ENCODE results near the gene CRY2.

CRY2 gene

DNA sequence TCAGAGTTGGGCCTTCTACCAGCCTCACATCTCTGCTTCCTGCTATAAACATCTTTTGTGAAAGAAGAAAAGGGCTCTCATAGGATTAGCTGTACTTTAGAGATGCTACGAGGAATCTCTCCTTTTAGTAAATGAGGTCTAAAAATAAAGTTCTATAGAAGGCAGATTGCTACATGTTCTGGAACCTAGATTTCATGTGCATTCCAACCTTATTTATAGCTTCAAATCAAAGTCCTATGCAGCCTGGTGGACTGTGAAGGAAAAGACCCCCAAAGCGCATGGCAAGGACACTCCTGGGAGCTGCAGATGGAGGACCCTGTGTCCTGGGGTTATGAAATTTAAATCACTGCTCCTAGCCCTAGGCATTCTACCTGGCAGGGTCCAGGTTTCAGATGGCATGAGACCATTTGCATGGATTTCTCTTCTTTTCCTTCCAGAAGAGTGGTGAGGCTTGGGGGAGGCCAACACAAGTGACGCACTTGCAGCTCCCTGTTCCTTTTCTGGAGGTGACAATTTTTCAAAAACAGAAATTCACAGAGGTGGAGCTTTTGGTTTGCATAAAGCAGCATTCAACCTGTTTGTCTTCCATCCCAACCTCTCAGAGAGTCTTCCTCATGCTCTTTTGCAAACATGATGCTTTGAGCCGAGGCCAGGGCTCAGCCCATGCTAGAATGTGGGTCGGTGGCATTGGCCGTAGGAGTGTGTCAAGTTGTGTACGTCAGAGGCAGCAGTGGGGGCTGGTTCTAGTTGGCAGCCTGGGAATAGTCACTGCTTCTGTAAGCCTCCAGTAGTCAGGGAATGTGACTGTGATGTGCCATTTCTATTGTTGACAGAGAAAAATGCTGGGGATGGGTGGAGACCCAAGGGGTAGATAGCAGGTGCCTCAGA is 6.3 kb downstream of the CRY2 start:
- no peak overlapping the region for H3K9ac ChIP-seq (ENCODE audit: low read length)
- no peak overlapping the region for H3K4me3 ChIP-seq (ENCODE audit: low read length)
- no peak overlapping the region for H3K27ac ChIP-seq (ENCODE audit: low read length)
- peaks cover 35% of the 10 kb centered on the region for H3K4me1 ChIP-seq (ENCODE audit: control insufficient read depth, low read depth, low read length)
- no peaks in the 10 kb centered on the region for H3K36me3 ChIP-seq (ENCODE audit: control insufficient read depth, low read depth, low read length)
- peaks cover 4% of the 10 kb centered on the region for H3K27me3 ChIP-seq (ENCODE audit: control insufficient read depth, insufficient read depth, low read length)
- H3K9me3 ChIP-seq (ENCODE audit: control insufficient read depth, low read depth, low read length) = no peaks in the 10 kb centered on the region

DNA sequence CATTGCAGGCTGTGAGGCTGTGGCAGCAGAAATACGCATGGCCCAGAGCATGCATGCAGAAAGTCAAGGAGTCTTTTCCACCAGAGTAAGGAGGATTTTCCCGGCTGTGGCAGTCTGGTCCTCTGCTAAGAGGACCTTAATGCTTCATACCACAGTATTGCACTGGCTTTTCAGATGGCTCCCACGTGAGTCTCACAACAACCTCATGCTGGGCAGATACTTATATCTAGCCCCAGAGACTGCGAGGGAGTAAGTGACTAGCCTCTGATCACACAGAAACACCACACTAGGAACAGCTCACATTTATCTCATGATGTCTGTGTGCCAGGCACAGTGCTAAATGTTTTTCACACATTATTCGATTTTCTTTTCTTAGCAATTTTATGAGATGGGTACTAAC is 8.0 kb downstream of the CRY2 start:
- no peak overlapping the region for H3K4me3 ChIP-seq (ENCODE audit: low read length)
- no peaks in the 10 kb centered on the region for H3K36me3 ChIP-seq (ENCODE audit: control insufficient read depth, low read depth, low read length)
- H3K27ac ChIP-seq (ENCODE audit: low read length) = no peak overlapping the region
- no peaks in the 10 kb centered on the region for H3K9me3 ChIP-seq (ENCODE audit: control insufficient read depth, low read depth, low read length)
- no peaks in the 10 kb centered on the region for H3K27me3 ChIP-seq (ENCODE audit: control insufficient read depth, insufficient read depth, low read length)
- H3K9ac ChIP-seq (ENCODE audit: low read length) = no peak overlapping the region
- peaks cover 42% of the 10 kb centered on the region for H3K4me1 ChIP-seq (ENCODE audit: control insufficient read depth, low read depth, low read length)

DNA sequence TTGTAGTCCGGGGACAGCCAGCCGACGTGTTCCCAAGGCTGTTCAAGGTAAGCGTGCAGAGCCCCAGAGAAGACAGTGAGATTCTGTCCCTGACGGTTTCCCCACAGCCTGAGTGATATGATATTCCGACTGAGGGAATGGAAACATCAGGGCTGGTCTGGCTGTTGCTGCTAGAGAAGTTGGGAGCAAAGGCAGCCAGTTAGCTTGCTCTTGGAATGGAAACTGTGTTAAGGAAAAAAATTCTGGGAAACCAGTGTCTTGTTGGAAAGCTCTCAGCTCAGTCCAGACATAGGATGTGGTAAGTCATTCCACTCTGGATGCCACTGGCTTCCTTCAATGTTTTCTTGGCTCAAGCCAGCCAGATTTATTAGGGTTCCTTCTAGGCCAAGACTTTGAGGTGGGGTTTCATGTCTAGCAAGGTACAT is 8.8 kb downstream of the CRY2 start:
- H3K36me3 ChIP-seq (ENCODE audit: control insufficient read depth, low read depth, low read length) = no peaks in the 10 kb centered on the region
- H3K9me3 ChIP-seq (ENCODE audit: control insufficient read depth, low read depth, low read length) = no peaks in the 10 kb centered on the region

DNA sequence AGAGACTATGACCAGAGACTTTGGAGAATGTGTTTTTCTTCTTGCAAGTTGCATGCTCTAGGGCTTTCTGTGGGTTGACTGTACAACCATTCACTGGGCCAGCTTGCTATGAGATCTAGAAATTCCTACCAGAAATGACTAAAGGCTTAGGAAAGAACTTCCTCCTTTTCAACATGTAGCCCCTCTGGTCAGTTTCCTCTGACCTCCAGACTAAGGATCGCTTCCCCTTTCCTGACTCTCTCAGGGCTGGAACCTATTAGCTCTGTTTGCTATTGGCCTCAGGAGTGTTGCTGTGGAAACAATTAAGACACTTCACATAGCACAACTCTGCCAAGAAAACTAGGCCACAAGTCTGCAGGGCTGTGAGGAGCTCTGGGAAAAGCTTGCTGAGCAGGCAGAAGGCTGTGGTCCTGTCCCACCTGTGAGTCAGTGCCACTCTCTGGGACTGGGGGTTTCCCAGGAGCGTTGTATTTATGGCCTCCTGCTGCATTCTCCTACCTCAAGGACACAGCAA is 10.7 kb downstream of the CRY2 start:
- no peak overlapping the region for H3K27ac ChIP-seq (ENCODE audit: low read length)
- no peak overlapping the region for H3K9ac ChIP-seq (ENCODE audit: low read length)
- H3K36me3 ChIP-seq (ENCODE audit: control insufficient read depth, low read depth, low read length) = peaks cover 13% of the 10 kb centered on the region
- H3K27me3 ChIP-seq (ENCODE audit: control insufficient read depth, insufficient read depth, low read length) = no peaks in the 10 kb centered on the region
- no peak overlapping the region for H3K4me3 ChIP-seq (ENCODE audit: low read length)
- no peaks in the 10 kb centered on the region for H3K9me3 ChIP-seq (ENCODE audit: control insufficient read depth, low read depth, low read length)
- peaks cover 33% of the 10 kb centered on the region for H3K4me1 ChIP-seq (ENCODE audit: control insufficient read depth, low read depth, low read length)

More for the DNA sequence above, 8.8 kb downstream of the CRY2 start:
- Histone ChIP-seq H3K27me3 (ENCODE audit: control insufficient read depth, insufficient read depth, low read length) (no peaks in the 10 kb centered on the region), H3K9ac (ENCODE audit: low read length) (no peak overlapping the region), H3K4me1 (ENCODE audit: control insufficient read depth, low read depth, low read length) (peaks cover 42% of the 10 kb centered on the region), H3K27ac (ENCODE audit: low read length) (no peak overlapping the region), H3K4me3 (ENCODE audit: low read length) (no peak overlapping the region)

DNA sequence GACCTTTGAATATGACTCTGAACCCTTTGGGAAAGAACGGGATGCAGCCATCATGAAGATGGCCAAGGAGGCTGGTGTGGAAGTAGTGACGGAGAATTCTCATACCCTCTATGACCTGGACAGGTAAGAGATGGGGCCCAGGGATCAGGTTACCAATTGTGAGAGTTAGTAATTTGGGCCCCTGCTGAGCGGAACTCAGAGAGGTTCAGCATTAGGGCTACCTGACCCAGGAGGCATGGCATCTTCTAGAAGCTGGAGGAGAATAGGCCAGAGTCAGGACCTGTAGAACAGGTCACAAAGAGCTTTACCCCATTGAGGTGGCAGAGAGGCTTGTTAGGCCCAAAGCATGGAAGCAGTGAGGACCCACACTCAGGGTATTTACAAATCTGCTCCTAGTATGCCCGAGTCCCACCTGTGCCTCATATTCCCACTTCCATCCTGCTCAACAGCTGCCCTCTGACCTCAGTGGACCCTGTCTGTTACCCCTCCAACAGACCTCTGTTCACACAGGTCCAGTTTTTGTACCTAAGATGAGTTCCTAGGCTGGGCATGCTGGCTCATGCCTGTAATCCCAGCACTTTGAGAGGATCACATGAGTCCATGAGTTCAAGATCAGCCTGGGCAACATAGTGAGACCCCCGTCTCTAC is 11.6 kb downstream of the CRY2 start:
- no peaks in the 10 kb centered on the region for H3K27me3 ChIP-seq (ENCODE audit: control insufficient read depth, insufficient read depth, low read length)
- peaks cover 15% of the 10 kb centered on the region for H3K36me3 ChIP-seq (ENCODE audit: control insufficient read depth, low read depth, low read length)
- H3K4me3 ChIP-seq (ENCODE audit: low read length) = no peak overlapping the region
- H3K27ac ChIP-seq (ENCODE audit: low read length) = no peak overlapping the region
- H3K4me1 ChIP-seq (ENCODE audit: control insufficient read depth, low read depth, low read length) = peaks cover 29% of the 10 kb centered on the region
- H3K9ac ChIP-seq (ENCODE audit: low read length) = no peak overlapping the region
- no peaks in the 10 kb centered on the region for H3K9me3 ChIP-seq (ENCODE audit: control insufficient read depth, low read depth, low read length)

DNA sequence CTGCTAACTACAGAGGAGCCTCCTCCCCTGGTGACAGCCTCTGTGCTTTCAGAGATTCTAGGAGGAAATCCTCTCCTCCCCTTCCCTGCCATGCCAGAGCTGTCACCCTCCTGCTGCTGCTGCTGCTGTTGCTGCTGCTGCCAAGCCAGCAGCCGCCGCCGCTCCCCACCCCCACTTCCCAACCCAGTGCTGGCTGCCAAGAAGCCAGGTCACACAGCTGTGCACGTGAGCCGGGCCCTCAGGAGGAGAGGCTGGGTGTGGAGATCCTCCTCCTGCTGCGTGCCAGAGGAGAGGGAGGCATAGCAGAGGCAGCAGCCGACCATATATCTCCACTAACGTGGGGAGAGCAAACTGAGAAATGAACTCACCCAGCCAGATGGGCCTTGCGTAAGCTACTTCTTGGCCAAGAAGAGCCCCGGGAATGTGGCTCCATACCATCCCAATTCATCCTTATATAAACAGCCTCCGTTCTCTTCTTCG is 12.4 kb downstream of the CRY2 start:
- no peaks in the 10 kb centered on the region for H3K27me3 ChIP-seq (ENCODE audit: control insufficient read depth, insufficient read depth, low read length)
- H3K9me3 ChIP-seq (ENCODE audit: control insufficient read depth, low read depth, low read length) = no peaks in the 10 kb centered on the region
- no peak overlapping the region for H3K4me3 ChIP-seq (ENCODE audit: low read length)
- H3K36me3 ChIP-seq (ENCODE audit: control insufficient read depth, low read depth, low read length) = peaks cover 15% of the 10 kb centered on the region
- H3K27ac ChIP-seq (ENCODE audit: low read length) = no peak overlapping the region
- no peak overlapping the region for H3K9ac ChIP-seq (ENCODE audit: low read length)
- peaks cover 27% of the 10 kb centered on the region for H3K4me1 ChIP-seq (ENCODE audit: control insufficient read depth, low read depth, low read length)

DNA sequence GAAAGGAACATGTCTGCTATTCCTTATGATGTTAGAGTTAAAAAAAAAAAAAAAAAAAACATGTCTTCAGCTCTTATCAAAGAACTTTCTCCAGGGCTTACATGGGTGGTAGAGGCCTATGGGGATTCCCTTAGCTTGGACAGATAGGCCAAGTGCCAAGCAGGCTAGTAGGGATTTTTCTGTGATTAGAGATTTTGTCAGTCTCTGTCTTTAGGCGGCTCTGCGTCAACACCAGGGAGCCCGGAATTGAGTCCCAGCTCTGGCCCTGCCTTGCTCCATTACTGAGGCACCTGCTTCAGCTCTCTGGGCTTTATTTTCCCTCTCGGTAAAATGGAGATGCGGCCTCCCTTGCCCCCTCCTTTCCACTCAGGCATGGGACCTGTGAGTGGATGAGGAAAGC is 13.1 kb downstream of the CRY2 start:
- Histone ChIP-seq H3K4me3 (ENCODE audit: low read length) (no peak overlapping the region), H3K27ac (ENCODE audit: low read length) (no peak overlapping the region), H3K9ac (ENCODE audit: low read length) (no peak overlapping the region), H3K9me3 (ENCODE audit: control insufficient read depth, low read depth, low read length) (no peaks in the 10 kb centered on the region), H3K27me3 (ENCODE audit: control insufficient read depth, insufficient read depth, low read length) (no peaks in the 10 kb centered on the region), H3K36me3 (ENCODE audit: control insufficient read depth, low read depth, low read length) (peaks cover 15% of the 10 kb centered on the region), H3K4me1 (ENCODE audit: control insufficient read depth, low read depth, low read length) (peaks cover 20% of the 10 kb centered on the region)

DNA sequence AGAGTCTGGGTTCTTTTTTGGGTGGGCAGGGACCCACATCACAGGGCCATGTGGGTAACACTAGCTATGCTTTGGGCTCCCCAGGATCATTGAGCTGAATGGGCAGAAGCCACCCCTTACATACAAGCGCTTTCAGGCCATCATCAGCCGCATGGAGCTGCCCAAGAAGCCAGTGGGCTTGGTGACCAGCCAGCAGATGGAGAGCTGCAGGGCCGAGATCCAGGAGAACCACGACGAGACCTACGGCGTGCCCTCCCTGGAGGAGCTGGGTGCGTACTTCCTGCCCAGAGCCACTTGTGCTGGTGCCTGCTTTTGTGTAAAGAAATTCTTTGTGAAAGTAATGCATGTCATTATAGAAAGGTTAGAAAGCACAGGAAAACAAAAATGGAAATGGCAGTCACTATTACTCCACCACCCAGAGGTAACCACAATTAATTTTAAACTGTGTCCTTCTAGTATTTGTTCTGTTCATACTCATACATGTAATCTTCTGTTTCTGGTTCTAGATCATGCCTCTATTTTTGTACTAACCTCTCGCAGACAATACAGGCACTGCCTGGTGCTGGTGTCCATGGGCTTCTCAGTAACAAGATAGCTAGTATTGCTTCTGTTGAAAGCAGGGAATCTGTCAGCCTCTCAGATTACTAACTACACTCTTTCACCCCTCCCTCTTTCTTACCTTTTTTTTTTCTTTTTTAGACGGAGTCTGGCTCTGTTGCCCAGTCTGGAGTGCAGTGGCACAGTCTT is 13.7 kb downstream of the CRY2 start:
- no peaks in the 10 kb centered on the region for H3K9me3 ChIP-seq (ENCODE audit: control insufficient read depth, low read depth, low read length)
- no peak overlapping the region for H3K27ac ChIP-seq (ENCODE audit: low read length)
- peaks cover 15% of the 10 kb centered on the region for H3K36me3 ChIP-seq (ENCODE audit: control insufficient read depth, low read depth, low read length)
- H3K4me1 ChIP-seq (ENCODE audit: control insufficient read depth, low read depth, low read length) = peaks cover 14% of the 10 kb centered on the region
- H3K27me3 ChIP-seq (ENCODE audit: control insufficient read depth, insufficient read depth, low read length) = no peaks in the 10 kb centered on the region
- no peak overlapping the region for H3K4me3 ChIP-seq (ENCODE audit: low read length)
- no peak overlapping the region for H3K9ac ChIP-seq (ENCODE audit: low read length)

DNA sequence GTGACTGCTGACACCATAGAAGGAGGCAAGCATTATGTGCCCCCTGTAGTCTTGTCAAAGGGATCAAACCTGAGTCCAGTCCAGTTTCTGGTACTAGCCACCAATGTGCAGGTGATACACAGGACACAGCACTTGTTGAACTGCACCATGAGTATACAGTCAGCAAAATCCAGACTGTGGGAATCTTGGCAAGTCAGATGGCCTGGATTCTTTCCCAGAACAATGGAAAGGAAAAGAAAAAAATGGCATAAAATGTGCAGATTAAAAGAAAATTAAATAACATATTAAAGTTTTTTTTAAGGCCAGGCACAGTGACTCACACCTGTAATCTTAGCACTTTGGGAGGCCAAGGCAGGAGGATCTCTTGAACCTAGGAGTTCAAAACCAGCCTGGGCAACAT is 16.8 kb downstream of the CRY2 start:
- no peak overlapping the region for H3K9ac ChIP-seq (ENCODE audit: low read length)
- no peaks in the 10 kb centered on the region for H3K9me3 ChIP-seq (ENCODE audit: control insufficient read depth, low read depth, low read length)
- peaks cover 2% of the 10 kb centered on the region for H3K4me1 ChIP-seq (ENCODE audit: control insufficient read depth, low read depth, low read length)
- H3K27me3 ChIP-seq (ENCODE audit: control insufficient read depth, insufficient read depth, low read length) = no peaks in the 10 kb centered on the region
- H3K4me3 ChIP-seq (ENCODE audit: low read length) = no peak overlapping the region
- no peak overlapping the region for H3K27ac ChIP-seq (ENCODE audit: low read length)
- peaks cover 28% of the 10 kb centered on the region for H3K36me3 ChIP-seq (ENCODE audit: control insufficient read depth, low read depth, low read length)

DNA sequence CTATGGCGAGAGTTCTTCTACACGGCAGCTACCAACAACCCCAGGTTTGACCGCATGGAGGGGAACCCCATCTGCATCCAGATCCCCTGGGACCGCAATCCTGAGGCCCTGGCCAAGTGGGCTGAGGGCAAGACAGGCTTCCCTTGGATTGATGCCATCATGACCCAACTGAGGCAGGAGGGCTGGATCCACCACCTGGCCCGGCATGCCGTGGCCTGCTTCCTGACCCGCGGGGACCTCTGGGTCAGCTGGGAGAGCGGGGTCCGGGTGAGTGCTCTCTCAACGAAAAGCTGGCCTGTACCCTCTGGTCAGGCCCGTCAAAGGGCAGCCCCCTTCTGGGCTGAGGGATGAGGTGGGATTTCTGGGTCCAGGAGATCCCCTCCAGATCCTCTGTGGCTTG is 22.3 kb downstream of the CRY2 start:
- Histone ChIP-seq H3K27ac (ENCODE audit: low read length) (no peak overlapping the region), H3K4me1 (ENCODE audit: control insufficient read depth, low read depth, low read length) (peaks cover 5% of the 10 kb centered on the region), H3K27me3 (ENCODE audit: control insufficient read depth, insufficient read depth, low read length) (no peaks in the 10 kb centered on the region), H3K36me3 (ENCODE audit: control insufficient read depth, low read depth, low read length) (peaks cover 25% of the 10 kb centered on the region), H3K4me3 (ENCODE audit: low read length) (no peak overlapping the region), H3K9me3 (ENCODE audit: control insufficient read depth, low read depth, low read length) (no peaks in the 10 kb centered on the region), H3K9ac (ENCODE audit: low read length) (no peak overlapping the region)

DNA sequence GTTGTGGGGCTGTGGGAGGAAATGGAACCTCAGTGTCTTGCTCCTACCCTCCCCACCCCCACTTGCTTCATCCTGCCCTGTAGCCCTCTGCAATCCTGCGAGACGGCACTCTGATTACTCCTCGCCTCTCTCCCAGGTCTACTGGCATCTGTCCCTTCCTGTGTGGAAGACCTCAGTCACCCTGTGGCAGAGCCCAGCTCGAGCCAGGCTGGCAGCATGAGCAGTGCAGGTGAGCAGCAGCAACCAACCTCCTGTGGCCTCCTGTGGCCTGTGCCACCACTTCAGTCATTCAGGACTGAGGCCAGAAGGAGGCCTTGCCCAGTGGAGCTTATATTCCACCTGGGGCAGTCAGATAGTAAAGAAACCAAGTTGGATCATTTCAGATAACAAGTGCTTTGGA is 23.4 kb downstream of the CRY2 start:
- H3K27ac ChIP-seq (ENCODE audit: low read length) = no peak overlapping the region
- no peak overlapping the region for H3K9ac ChIP-seq (ENCODE audit: low read length)
- peaks cover 7% of the 10 kb centered on the region for H3K4me1 ChIP-seq (ENCODE audit: control insufficient read depth, low read depth, low read length)
- H3K36me3 ChIP-seq (ENCODE audit: control insufficient read depth, low read depth, low read length) = peaks cover 25% of the 10 kb centered on the region
- H3K27me3 ChIP-seq (ENCODE audit: control insufficient read depth, insufficient read depth, low read length) = no peaks in the 10 kb centered on the region
- no peaks in the 10 kb centered on the region for H3K9me3 ChIP-seq (ENCODE audit: control insufficient read depth, low read depth, low read length)
- no peak overlapping the region for H3K4me3 ChIP-seq (ENCODE audit: low read length)
